Stimulated activated naive CD8-positive, alpha-beta T cell treated with anti-CD3 and anti-CD28 coated beads, Interleukin-15, Interleukin-2, amounts not matched to agents 100 ng/mL and 50 ng/mL, for 24 hours (primary cell): Measurements from ENCODE around the gene MRRF.

Experiments
- H3K27ac Mint-ChIP-seq: one replicate; pipeline ENCODE4 v1.8.0; 2021; ENCODE audit warnings: mild to moderate bottlenecking, mixed read lengths
- H3K27me3 Mint-ChIP-seq: one replicate; pipeline ENCODE4 v1.8.0; 2021; ENCODE audit warnings: mixed read lengths
- H3K36me3 Mint-ChIP-seq: one replicate; pipeline ENCODE4 v1.8.0; 2021; ENCODE audit warnings: low read depth, mixed read lengths
- H3K4me1 Mint-ChIP-seq: one replicate; pipeline ENCODE4 v1.8.0; 2021; ENCODE audit warnings: low read depth, mixed read lengths
- H3K4me3 Mint-ChIP-seq: one replicate; pipeline ENCODE4 v1.8.0; 2021; ENCODE audit warnings: mild to moderate bottlenecking, mixed read lengths
- H3K9me3 Mint-ChIP-seq: one replicate; pipeline ENCODE4 v1.8.0; 2021; ENCODE audit warnings: mixed read lengths

The MRRF gene

DNA sequence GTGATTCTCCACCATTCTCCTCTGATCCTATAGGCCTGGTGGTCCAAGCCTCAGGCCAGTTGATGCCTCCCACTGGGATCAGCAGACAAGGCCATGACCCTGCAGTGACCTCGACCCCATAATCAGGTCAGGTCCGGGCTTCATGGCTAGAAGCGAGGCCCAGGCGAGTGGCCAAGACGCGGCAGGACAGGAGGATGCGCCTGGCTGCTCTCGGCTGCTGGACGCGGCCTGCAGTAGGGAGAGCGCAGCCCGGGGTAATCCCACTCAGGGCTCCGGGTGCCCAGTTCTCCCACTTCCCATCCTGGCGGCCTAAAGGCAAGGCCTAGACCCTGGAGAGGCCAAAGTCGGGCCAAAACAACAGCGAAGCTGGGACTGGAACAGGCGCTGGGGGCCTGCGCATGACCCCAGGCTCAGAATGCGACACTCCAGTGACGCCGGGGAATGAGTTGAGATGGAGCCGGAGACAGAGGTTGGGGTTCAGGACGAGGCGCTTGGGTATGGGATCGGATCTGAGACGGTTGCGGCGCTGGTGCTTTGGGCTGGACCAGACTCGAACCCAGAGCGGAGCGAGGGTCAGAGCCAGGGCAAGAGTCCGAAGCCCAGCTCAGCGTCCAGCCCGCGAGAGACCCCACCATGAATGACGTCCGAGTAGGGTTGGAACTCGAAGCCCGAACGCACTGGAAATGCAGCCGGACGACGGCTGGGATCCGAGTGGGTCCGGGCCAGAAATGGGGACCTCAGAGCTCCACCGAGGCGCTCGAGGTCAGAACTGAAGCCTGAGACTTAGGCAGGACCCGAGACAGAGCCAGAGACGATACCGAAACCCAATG lies 39.2 kb upstream of the MRRF start:
- no peak overlapping the region for H3K4me3 Mint-ChIP-seq
- peaks cover 3% of the 10 kb centered on the region for H3K4me1 Mint-ChIP-seq
- no peak overlapping the region for H3K27ac Mint-ChIP-seq
- peaks cover 59% of the 10 kb centered on the region for H3K27me3 Mint-ChIP-seq
- H3K9me3 Mint-ChIP-seq = no peaks in the 10 kb centered on the region
- no peaks in the 10 kb centered on the region for H3K36me3 Mint-ChIP-seq

DNA sequence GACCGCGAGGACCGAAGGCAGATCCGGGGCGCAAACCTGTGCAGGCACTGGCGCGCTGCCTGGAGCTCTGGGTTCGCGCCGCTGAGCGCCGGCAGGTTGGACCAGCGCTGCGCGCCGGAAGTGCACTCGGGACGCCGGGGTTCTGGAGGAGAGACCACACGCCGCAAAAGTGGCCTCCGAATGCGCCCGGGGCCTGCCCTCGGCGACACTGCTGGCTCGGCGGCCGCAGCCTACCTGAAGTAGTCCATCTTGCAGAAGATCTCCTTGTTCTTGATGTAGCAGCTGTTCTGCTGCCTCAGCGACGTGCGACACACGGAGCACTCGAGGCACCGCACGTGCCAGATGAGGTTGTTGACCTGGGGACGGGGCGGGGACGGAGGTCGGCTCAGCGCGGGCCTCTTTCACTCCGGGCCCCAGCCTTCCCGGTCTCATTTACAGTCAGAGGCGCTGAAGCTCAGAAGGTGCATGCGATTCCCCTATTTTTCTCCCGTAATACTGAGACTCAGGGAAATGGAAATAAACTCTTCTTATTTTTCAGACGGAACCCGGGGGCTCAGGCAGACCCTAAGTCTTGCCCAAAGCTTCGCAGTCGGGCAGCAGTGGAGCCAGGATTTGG lies 38.4 kb upstream of the MRRF start:
- Mint-ChIP-seq H3K27me3 (peaks cover 56% of the 10 kb centered on the region), H3K4me3 (no peak overlapping the region)

DNA sequence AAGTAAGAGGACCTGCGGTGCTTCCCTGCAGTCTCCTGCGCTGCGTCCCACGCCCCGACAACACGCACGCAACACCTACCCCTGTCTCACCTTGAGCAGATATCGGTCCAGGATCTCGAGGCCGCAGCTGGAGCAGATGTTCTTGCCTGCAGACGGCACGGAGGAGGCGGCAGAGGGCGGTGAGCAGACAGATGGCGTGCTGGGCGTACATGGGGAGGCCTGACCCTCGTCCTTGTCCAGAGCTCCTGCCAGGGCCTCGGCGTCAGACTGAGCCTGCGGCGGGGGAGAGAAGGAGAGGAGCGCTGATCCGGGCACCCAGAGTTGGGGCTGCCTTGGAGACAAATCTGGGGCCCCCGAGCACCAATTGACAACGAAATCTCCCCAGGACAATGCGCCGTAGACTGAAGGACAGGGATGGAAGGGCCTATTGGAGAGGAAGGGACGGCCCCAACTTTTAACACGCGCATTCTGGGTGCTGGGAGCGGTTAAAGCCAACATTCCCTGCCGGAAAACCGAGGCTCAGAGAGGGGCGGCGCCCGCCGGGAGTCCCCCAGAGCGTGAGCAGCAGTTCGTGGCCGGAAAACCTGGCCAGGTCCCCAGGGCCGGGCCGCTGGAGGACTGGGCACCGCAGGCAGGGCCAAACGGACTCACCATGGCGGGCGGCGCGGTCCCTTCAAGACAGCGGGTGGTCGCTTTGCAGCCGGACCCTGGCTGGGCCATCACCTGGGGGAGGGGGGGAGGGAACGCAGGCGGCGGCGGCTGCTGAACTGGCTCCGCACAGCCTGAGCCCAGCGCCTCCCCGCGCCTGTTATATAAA lies 37.7 kb upstream of the MRRF start:
- H3K36me3 Mint-ChIP-seq = no peaks in the 10 kb centered on the region
- peaks cover 55% of the 10 kb centered on the region for H3K27me3 Mint-ChIP-seq
- H3K27ac Mint-ChIP-seq = no peak overlapping the region
- H3K4me1 Mint-ChIP-seq = peaks cover 3% of the 10 kb centered on the region
- H3K9me3 Mint-ChIP-seq = no peaks in the 10 kb centered on the region
- H3K4me3 Mint-ChIP-seq = no peak overlapping the region

More for the DNA sequence above, 38.4 kb upstream of the MRRF start:
- Mint-ChIP-seq H3K9me3 (no peaks in the 10 kb centered on the region), H3K36me3 (no peaks in the 10 kb centered on the region), H3K27ac (no peak overlapping the region), H3K4me1 (peaks cover 3% of the 10 kb centered on the region)

DNA sequence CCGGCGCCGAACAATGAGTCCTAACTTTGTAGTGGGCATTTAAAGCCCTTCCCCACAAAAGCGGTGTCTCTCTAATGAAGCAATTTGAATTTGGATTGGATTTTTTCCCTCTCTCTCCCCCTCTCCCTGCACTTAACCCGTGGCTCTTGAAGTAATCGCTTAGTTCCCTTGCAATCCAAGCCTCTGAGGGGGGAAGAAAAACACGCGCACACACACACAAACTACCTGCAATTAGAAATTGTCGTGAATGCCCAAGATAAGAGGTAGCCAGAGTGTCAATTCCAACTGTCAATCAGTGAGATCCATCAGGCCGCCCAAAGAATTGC lies 37.1 kb upstream of the MRRF start:
- Mint-ChIP-seq H3K27me3 (peaks cover 51% of the 10 kb centered on the region), H3K36me3 (no peaks in the 10 kb centered on the region), H3K27ac (no peak overlapping the region), H3K9me3 (no peaks in the 10 kb centered on the region), H3K4me1 (peaks cover 3% of the 10 kb centered on the region), H3K4me3 (peak overlapping the region; percentile 36)

DNA sequence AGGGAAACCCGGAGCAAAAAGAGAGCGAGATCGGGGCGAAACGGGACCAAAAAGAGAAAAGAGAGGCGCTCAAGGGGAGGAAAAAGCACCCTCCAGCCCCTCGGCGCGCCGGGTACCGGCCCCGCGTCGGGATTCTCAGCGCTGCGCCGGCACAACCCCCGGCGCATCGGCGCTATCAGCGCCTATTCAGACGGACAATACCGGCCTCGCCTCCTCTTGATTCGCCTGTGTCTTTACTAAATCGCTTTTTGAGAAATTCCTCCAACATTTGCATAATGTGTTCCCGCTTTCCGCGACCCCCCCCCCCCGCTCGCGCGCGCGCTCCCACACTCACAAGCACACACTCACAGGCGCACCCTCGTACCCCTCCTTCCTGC lies 36.5 kb upstream of the MRRF start:
- Mint-ChIP-seq H3K4me3 (peak overlapping the region; percentile 27), H3K4me1 (peaks cover 3% of the 10 kb centered on the region), H3K9me3 (no peaks in the 10 kb centered on the region), H3K27ac (no peak overlapping the region), H3K27me3 (peaks cover 48% of the 10 kb centered on the region), H3K36me3 (no peaks in the 10 kb centered on the region)

DNA sequence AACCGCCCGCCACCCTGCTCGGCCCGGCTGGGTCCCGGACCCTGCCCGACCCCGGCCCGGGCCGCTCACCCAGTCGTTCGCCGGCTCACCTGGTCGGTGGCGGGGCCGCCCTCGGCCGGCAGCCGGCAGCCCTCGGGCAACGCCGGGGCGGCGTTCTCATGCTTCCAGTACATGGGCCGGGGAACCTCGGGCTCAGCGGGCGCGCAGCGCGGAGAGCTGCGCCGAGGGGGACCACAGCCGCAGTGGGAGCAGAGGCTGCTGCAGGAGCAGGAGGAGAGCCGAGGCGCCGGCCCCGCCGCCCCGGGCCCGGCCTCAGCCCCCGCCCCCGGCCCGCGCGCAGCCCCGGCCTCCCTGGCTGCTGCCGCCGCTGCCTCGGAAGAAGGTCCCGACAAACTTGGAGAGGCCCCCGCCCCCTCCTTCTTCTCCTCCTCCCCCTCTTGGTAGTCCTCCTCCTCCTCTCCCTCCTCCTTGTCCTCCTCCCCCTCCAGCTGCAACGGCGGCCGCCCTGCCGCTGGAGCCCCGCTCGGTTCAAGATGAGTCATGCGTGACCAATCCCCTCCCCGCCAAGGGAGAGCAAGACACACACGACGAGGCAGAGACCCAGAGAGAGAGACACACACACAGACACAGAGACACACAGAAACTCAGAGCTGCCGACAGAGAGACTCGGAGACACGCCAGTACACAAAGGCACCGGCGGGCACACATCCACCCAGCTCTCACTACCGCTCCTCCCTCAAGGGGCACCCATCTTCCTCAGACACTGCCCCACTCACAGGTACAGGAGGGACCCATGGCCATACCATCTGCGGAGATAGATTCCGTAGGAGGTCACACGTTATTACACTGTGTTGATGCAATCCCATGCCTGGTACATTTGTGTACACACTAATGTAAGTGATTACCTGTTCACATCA lies 35.9 kb upstream of the MRRF start, which contains the start of gene LHX6:
LHX6 (minus strand) TSS at position 390 of the 917 bp plus-strand sequence; CDS start at position 173, 217 bp downstream.
- Mint-ChIP-seq H3K4me1 (peaks cover 3% of the 10 kb centered on the region), H3K4me3 (peak within 1 kb of the TSS; percentile 27), H3K27ac (no peak within 1 kb of the TSS), H3K9me3 (no peaks in the 10 kb centered on the region), H3K36me3 (no peaks in the 10 kb centered on the region), H3K27me3 (peaks cover 43% of the 10 kb centered on the region)

DNA sequence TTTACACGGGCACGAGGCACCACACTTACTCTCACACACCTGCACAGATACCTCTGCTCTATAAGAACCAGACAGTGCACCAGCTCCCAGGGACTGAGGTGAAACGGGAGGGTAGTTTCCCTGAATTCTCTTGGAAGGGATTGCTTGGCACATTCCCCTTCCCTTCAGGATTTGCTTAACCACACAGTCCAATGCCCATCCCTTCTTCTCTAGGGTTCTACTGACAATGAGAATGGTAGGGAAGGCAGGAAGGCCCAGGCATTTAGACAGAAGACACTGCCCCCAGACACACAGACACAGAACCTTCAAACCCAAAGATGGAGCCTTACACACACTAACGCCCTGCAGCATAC lies 35.2 kb upstream of the MRRF start:
- H3K9me3 Mint-ChIP-seq = no peaks in the 10 kb centered on the region
- no peak overlapping the region for H3K27ac Mint-ChIP-seq
- H3K27me3 Mint-ChIP-seq = peaks cover 42% of the 10 kb centered on the region
- no peak overlapping the region for H3K4me3 Mint-ChIP-seq
- peaks cover 3% of the 10 kb centered on the region for H3K4me1 Mint-ChIP-seq
- H3K36me3 Mint-ChIP-seq = no peaks in the 10 kb centered on the region

DNA sequence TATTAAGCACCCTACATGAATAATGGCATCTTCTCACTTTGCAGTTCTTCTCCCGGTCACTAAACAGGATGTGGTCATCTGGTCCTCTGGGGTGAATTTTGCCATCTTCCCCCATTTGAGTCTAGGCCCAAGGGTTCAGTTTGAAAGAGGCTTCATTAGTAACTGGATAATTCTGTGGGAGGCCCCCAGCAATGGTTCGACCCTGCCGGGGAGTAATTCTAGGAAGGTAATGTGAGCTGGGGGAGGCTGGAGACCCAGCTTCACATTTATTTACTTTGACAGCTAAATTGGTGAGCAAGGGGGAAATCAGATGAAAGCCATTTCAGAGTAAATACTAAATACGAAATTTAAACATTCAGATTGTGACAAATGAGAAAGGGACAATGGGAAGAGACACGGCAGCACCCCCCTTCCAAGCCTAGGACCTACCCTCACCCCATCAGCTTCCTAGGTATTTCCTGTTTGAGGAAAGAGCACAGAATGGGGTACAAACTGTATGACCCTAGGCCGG lies 31.8 kb upstream of the MRRF start:
- Mint-ChIP-seq H3K4me1 (no peaks in the 10 kb centered on the region), H3K27me3 (peaks cover 14% of the 10 kb centered on the region), H3K9me3 (no peaks in the 10 kb centered on the region), H3K27ac (no peak overlapping the region), H3K36me3 (no peaks in the 10 kb centered on the region), H3K4me3 (no peak overlapping the region)

DNA sequence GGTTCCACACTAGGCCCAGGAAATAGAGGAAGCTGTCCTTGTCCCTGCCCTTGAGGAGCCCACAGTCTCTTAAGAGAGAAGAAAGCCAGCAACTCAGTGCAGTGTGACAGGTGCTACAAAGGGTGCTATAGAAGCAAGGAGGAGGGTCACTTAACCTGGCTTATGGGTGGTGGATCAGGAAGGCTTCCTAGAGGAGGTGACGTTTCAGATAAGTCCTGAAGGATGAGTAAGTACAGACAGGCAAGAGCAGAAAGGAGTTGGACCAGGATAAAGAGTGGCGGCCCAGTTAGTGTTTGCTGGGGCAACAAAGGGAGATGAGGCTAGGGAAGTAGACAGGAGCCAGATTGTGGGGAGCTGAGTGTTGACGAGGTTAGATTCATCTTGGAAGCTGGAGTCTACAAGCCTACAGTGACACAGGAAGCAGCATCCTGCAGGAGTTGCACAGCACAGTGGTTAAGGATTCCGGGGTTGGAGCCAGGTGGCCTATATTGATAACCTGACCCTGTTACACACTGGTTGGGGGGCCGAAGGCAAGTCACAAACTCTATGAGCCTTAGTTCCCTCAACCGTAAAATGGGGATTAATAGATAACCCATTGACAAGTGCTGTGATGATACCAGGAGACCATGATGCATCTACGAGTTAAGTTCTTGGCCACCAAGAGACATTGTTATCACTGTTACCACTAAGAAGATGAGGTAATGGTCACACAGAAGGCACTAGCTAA lies 30.5 kb upstream of the MRRF start:
- Mint-ChIP-seq H3K9me3 (no peaks in the 10 kb centered on the region), H3K36me3 (peaks cover 1% of the 10 kb centered on the region), H3K4me1 (no peaks in the 10 kb centered on the region), H3K4me3 (no peak overlapping the region), H3K27ac (no peak overlapping the region), H3K27me3 (peaks cover 14% of the 10 kb centered on the region)

DNA sequence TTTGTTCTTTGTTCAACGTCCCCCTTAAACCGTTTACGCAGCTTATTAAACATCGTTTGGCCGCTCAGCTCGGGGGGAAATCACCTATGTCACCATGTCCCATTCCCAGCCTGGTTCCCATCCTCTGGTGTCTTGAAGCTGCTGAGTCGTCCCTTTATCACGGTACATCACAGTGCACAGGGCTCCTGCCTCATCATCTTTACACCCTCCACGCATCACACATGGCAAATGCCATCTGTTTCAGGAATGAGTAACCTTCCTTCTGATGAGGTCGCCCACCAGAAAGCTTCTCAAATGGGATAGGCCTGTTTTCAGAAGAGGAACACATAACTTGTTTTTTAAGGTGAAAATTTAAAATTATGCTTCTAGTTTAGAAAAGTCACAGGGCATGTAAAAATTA lies 28.0 kb upstream of the MRRF start:
- H3K36me3 Mint-ChIP-seq = peaks cover 21% of the 10 kb centered on the region
- no peak overlapping the region for H3K4me3 Mint-ChIP-seq
- no peaks in the 10 kb centered on the region for H3K9me3 Mint-ChIP-seq
- H3K27me3 Mint-ChIP-seq = peaks cover 12% of the 10 kb centered on the region
- no peaks in the 10 kb centered on the region for H3K4me1 Mint-ChIP-seq
- H3K27ac Mint-ChIP-seq = no peak overlapping the region

DNA sequence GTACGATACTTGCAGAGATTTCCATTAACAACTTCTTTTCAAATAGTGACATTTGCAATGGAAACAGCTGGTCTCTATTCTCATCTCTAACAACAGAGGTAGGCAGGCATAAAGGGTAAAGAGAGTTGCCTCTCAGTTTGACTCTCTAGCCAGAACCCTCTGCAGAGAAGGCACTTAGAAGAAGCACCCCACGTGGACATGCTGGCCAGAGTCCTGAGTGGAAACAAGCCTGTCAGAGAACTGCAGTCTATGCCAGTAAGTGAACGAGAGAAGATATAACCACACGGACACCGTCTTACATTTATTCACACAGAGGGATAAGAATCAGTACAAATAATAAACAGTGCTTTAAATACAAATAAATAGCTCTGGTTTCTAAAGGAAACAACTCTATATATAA lies 25.0 kb upstream of the MRRF start:
- Mint-ChIP-seq H3K4me3 (no peak overlapping the region), H3K9me3 (no peaks in the 10 kb centered on the region), H3K4me1 (no peaks in the 10 kb centered on the region)

DNA sequence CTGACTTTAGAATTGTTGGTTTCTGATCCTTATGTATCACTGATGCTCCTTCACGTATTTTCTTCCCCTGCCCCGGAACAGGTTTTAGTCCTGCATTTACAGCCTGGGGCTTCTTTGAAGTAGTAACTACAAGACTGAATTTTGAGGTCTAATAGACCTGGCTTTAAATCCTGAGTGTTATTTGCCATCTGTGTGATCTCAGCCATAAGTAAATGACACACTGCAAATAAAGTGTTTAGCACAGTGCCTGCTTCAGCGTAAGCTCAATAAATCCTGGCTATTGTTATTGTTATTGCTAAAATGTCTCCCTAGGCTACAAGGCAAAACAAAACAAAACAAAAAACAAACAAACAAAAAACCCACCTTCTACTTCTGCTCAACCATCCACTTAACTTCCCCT lies 20.3 kb upstream of the MRRF start:
- Mint-ChIP-seq H3K9me3 (no peaks in the 10 kb centered on the region), H3K27me3 (no peaks in the 10 kb centered on the region), H3K4me3 (no peak overlapping the region), H3K27ac (no peak overlapping the region), H3K36me3 (peaks cover 76% of the 10 kb centered on the region), H3K4me1 (no peaks in the 10 kb centered on the region)

More for the DNA sequence above, 25.0 kb upstream of the MRRF start:
- peaks cover 46% of the 10 kb centered on the region for H3K36me3 Mint-ChIP-seq
- no peaks in the 10 kb centered on the region for H3K27me3 Mint-ChIP-seq
- no peak overlapping the region for H3K27ac Mint-ChIP-seq

DNA sequence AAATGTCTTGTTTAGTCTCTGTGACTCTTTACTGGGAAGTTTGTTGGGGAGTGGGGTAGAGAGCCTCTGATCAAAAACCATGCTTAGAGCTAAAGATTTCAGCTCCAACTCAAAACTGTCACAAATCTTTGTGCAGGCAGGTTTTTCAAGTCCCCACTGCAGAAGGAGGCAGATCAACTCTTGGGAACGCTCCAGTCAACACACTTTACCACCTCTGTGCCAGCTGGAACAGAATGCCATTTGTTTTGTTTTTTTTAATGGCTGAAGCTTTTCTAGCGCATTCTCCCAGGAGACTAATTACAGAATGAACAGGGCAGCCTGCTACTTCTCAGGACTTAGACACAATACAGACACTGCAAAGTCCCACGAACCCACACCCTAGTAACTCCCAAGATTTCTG lies 18.0 kb upstream of the MRRF start:
- no peaks in the 10 kb centered on the region for H3K4me1 Mint-ChIP-seq

DNA sequence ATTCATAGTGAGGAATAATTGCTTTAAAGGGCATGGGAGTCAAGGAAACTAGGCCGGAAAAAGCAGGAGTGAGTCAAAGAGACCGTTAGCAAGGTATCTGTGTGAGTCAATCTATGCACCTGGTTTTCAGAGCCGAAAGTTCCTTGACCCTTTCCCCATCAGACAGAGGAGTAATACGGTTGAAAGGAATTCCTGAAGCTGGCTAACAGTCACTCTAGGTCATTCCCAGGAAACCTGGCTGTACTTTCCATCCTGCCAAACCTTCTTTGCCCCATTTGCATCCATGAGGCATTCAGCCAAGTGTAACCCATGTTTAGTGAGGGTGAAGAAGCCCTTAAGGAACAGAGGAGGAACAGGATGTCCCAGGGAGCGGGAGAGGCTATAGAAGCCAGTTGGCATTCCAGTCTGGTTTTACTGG lies 16.2 kb upstream of the MRRF start:
- H3K9me3 Mint-ChIP-seq = no peaks in the 10 kb centered on the region
- no peak overlapping the region for H3K27ac Mint-ChIP-seq
- peaks cover 81% of the 10 kb centered on the region for H3K36me3 Mint-ChIP-seq
- no peak overlapping the region for H3K4me3 Mint-ChIP-seq
- H3K27me3 Mint-ChIP-seq = no peaks in the 10 kb centered on the region
- H3K4me1 Mint-ChIP-seq = no peaks in the 10 kb centered on the region

More for the DNA sequence above, 18.0 kb upstream of the MRRF start:
- Mint-ChIP-seq H3K4me3 (no peak overlapping the region), H3K9me3 (no peaks in the 10 kb centered on the region), H3K27me3 (no peaks in the 10 kb centered on the region), H3K27ac (no peak overlapping the region), H3K36me3 (peaks cover 78% of the 10 kb centered on the region)
